ENCODE measurements around the gene LOXL1. TPM values are rescaled to one million over a fixed set of nuclear protein-coding genes. Genes with fewer than 3 reads are reported as not detected.

The LOXL1 gene
- total RNA-seq, 1 experiment from 2014 or later = 249 TPM

DNA sequence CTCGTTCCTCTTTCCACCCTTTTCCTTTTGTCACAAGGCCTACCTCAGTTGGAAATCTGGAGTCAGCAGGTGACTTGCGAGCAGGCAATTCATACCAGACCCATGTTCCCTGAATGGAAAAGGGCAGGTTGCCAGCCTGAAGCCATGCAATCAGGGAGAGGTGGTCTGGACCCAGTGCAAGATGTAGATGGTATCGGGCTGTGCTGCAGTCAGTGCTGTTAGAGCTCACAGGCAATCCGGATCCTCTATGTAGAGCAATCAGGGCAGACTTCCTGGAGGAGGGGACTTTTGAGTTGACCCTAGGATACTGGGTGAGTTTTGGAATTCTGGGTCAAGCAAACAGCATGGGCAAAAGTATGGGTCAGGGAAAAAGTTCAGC, 18.9 kb downstream of the LOXL1 start:
- Histone ChIP-seq H4K20me1 (ENCODE audit: low read length) (no peaks in the 10 kb centered on the region), H3K4me3 (ENCODE audit: low read length) (no peak overlapping the region), H3K36me3 (ENCODE audit: low read depth, low read length) (peaks cover 57% of the 10 kb centered on the region), H3K27me3 (ENCODE audit: low read length) (no peaks in the 10 kb centered on the region), H3K4me2 (ENCODE audit: low read length) (no peak overlapping the region), H3K79me2 (ENCODE audit: low read length) (peaks cover 40% of the 10 kb centered on the region), H2AFZ (ENCODE audit: low read length) (no peak overlapping the region), H3K9me2 (replicated peaks; ENCODE audit: low read length) (no peaks in the 10 kb centered on the region), H3K9ac (ENCODE audit: low read length) (no peak overlapping the region), H3K9me3 (ENCODE audit: low read length) (no peaks in the 10 kb centered on the region), H3K27ac (ENCODE audit: low read length) (no peak overlapping the region), H3K4me1 (ENCODE audit: insufficient read depth, low read length) (peaks cover 45% of the 10 kb centered on the region), H3F3A (ENCODE audit: low read length, unreplicated experiment) (no peaks in the 10 kb centered on the region)
- CTCF ChIA-PET = no interaction called here
- POLR2A ChIA-PET (ENCODE audit: unreplicated experiment) = no interaction called here
- BruUV-seq (replicated peaks) = no TSS peak
- TF ChIP-seq, protein P1, sequence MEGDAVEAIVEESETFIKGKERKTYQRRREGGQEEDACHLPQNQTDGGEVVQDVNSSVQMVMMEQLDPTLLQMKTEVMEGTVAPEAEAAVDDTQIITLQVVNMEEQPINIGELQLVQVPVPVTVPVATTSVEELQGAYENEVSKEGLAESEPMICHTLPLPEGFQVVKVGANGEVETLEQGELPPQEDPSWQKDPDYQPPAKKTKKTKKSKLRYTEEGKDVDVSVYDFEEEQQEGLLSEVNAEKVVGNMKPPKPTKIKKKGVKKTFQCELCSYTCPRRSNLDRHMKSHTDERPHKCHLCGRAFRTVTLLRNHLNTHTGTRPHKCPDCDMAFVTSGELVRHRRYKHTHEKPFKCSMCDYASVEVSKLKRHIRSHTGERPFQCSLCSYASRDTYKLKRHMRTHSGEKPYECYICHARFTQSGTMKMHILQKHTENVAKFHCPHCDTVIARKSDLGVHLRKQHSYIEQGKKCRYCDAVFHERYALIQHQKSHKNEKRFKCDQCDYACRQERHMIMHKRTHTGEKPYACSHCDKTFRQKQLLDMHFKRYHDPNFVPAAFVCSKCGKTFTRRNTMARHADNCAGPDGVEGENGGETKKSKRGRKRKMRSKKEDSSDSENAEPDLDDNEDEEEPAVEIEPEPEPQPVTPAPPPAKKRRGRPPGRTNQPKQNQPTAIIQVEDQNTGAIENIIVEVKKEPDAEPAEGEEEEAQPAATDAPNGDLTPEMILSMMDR (conservative IDR thresholded peaks at IDR 0.05; ENCODE audit: low read depth, low read length) = no peak
- no peak for TF ChIP-seq EZH2 (IDR thresholded peaks at IDR 0.05; ENCODE audit: low read length, unreplicated experiment)
- no peak for TF ChIP-seq EZH2phosphoT487 (IDR thresholded peaks at IDR 0.05; ENCODE audit: borderline replicate concordance, low read length)
- ATAC-seq = no peak
- intact Hi-C loops (cut with micrococcal nuclease) = no loop called here
- no peak for DNase-seq

DNA sequence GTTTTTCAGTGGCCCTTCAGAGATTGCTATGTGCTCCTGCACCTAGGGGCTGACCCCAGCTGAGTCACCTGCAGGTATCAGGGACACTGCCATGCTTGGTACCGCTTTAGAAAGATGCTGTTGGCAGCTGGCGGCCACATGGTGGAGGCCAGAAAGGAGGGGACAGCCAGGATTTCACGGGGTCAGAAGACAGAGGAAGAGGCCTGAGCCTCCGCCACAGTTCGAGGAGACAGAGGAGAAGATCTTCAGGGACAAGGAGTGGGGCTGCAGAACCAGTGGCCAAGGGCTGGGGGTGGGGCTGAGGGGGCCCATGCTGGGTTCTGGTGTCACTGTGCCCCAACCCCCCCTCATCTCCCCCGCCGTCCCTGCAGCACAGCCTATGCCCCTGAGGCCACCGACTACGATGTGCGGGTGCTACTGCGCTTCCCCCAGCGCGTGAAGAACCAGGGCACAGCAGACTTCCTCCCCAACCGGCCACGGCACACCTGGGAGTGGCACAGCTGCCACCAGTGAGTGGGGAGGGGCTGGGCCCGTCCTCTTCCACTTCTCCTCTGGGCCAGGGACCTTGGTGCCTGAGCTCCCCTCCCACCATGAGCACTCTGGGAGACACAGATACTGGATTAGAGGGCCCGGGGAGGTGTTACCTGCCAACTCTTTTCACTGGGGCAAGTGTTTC, 19.9 kb downstream of the LOXL1 start:
- H3K27ac ChIP-seq (ENCODE audit: low read length) = no peak overlapping the region
- H3K27me3 ChIP-seq (ENCODE audit: low read length) = no peaks in the 10 kb centered on the region
- CTCF ChIA-PET = no interaction called here
- ATAC-seq = no peak
- no peak overlapping the region for H3K4me3 ChIP-seq (ENCODE audit: low read length)
- H3K4me2 ChIP-seq (ENCODE audit: low read length) = no peak overlapping the region
- TF ChIP-seq, protein P1 (conservative IDR thresholded peaks at IDR 0.05; ENCODE audit: low read depth, low read length) = no peak
- no peak for TF ChIP-seq EZH2 (IDR thresholded peaks at IDR 0.05; ENCODE audit: low read length, unreplicated experiment)
- no peak for TF ChIP-seq EZH2phosphoT487 (IDR thresholded peaks at IDR 0.05; ENCODE audit: borderline replicate concordance, low read length)
- no peaks in the 10 kb centered on the region for H3K9me3 ChIP-seq (ENCODE audit: low read length)
- no peaks in the 10 kb centered on the region for H4K20me1 ChIP-seq (ENCODE audit: low read length)
- H3K9me2 ChIP-seq (replicated peaks; ENCODE audit: low read length) = no peaks in the 10 kb centered on the region
- no peak for DNase-seq
- H3K9ac ChIP-seq (ENCODE audit: low read length) = no peak overlapping the region
- POLR2A ChIA-PET (ENCODE audit: unreplicated experiment) = no interaction called here
- intact Hi-C loops (cut with micrococcal nuclease) = no loop called here
- peaks cover 35% of the 10 kb centered on the region for H3K4me1 ChIP-seq (ENCODE audit: insufficient read depth, low read length)
- BruUV-seq (replicated peaks) = no TSS peak
- H2AFZ ChIP-seq (ENCODE audit: low read length) = no peak overlapping the region
- H3K79me2 ChIP-seq (ENCODE audit: low read length) = peaks cover 34% of the 10 kb centered on the region
- no peaks in the 10 kb centered on the region for H3F3A ChIP-seq (ENCODE audit: low read length, unreplicated experiment)
- H3K36me3 ChIP-seq (ENCODE audit: low read depth, low read length) = peaks cover 59% of the 10 kb centered on the region

DNA sequence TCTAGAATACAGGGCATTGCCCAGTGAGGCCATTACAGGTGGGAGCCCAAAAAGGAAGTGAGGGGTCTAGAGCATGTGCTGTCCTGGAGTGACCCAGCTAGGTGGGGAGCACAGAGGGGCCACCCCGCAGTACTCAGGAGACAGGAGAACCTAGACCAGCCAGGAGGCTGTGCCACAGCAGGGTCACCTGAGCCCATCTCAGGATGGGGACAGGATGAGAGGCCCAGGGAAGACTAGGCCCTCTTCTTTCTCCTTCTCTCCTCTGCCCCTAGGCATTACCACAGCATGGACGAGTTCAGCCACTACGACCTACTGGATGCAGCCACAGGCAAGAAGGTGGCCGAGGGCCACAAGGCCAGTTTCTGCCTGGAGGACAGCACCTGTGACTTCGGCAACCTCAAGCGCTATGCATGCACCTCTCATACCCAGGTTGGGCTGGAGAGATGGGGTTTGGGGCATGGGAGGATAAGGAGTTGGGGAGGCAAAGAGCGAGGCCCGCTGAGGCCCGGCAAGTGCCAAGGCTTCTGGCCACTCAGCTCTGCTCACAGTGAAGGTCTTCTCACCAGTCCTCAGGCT, 20.6 kb downstream of the LOXL1 start:
- TF ChIP-seq EZH2phosphoT487 (IDR thresholded peaks at IDR 0.05; ENCODE audit: borderline replicate concordance, low read length) (no peak), EZH2 (IDR thresholded peaks at IDR 0.05; ENCODE audit: low read length, unreplicated experiment) (no peak)
- TF ChIP-seq, protein P1 (conservative IDR thresholded peaks at IDR 0.05; ENCODE audit: low read depth, low read length) = no peak
- H3K36me3 ChIP-seq (ENCODE audit: low read depth, low read length) = peaks cover 63% of the 10 kb centered on the region
- H3K4me1 ChIP-seq (ENCODE audit: insufficient read depth, low read length) = peaks cover 28% of the 10 kb centered on the region
- H3K9me3 ChIP-seq (ENCODE audit: low read length) = no peaks in the 10 kb centered on the region
- no peaks in the 10 kb centered on the region for H4K20me1 ChIP-seq (ENCODE audit: low read length)
- H3K9ac ChIP-seq (ENCODE audit: low read length) = no peak overlapping the region
- no peak overlapping the region for H3K27ac ChIP-seq (ENCODE audit: low read length)
- intact Hi-C loops (cut with micrococcal nuclease) = no loop called here
- no peak overlapping the region for H3K4me2 ChIP-seq (ENCODE audit: low read length)
- ChIA-PET CTCF (no interaction called here), POLR2A (ENCODE audit: unreplicated experiment) (no interaction called here)
- BruUV-seq (replicated peaks) = no TSS peak
- ATAC-seq (no peak), DNase-seq (no peak)
- no peaks in the 10 kb centered on the region for H3K27me3 ChIP-seq (ENCODE audit: low read length)
- no peak overlapping the region for H3K4me3 ChIP-seq (ENCODE audit: low read length)
- no peak overlapping the region for H2AFZ ChIP-seq (ENCODE audit: low read length)
- no peaks in the 10 kb centered on the region for H3F3A ChIP-seq (ENCODE audit: low read length, unreplicated experiment)
- H3K79me2 ChIP-seq (ENCODE audit: low read length) = peaks cover 34% of the 10 kb centered on the region
- H3K9me2 ChIP-seq (replicated peaks; ENCODE audit: low read length) = no peaks in the 10 kb centered on the region

All from PC-3 (cell line).